ENCODE results near the gene ME2.
"Not testable (repeated sequence)": the region's sequence is repeated elsewhere in the genome, so short reads cannot be mapped to it uniquely, and the experiment has no call there.

ME2 gene

GRCh38 chr18:50878345-50879301 lies at the start of gene ME2:
ME2 (plus strand) TSS chr18:50879118; CDS start chr18:50895821, 16,703 bp downstream.
- DNase-seq (ENCODE audit: low read depth in 2 of 2) = peak; percentile 85 to 88

- no peak for DNase-seq (ENCODE audit: low read depth in 2 of 2)
Measured at GRCh38 chr18:50829644-50830043, 49.3 kb upstream of the ME2 start.

- DNase-seq (ENCODE audit: low read depth in 2 of 2) = no peak
Measured at GRCh38 chr18:50830544-50830943, 48.4 kb upstream of the ME2 start.

GRCh38 chr18:50832754-50833153 lies 46.2 kb upstream of the ME2 start:
- DNase-seq (ENCODE audit: low read depth in 2 of 2) = no peak

GRCh38 chr18:50833496-50833895 lies 45.4 kb upstream of the ME2 start:
- not testable (repeated sequence) for DNase-seq (ENCODE audit: low read depth in 2 of 2)

GRCh38 chr18:50836521-50836957 lies 42.4 kb upstream of the ME2 start:
- DNase-seq (ENCODE audit: low read depth in 2 of 2) = no peak

GRCh38 chr18:50839341-50839740 lies 39.6 kb upstream of the ME2 start:
- no peak for DNase-seq (ENCODE audit: low read depth in 2 of 2)

GRCh38 chr18:50839996-50840395 lies 38.9 kb upstream of the ME2 start:
- DNase-seq (ENCODE audit: low read depth in 2 of 2) = no peak

- DNase-seq (ENCODE audit: low read depth in 2 of 2) = no peak
Measured at GRCh38 chr18:50842846-50843245, 36.1 kb upstream of the ME2 start.

- DNase-seq (ENCODE audit: low read depth in 2 of 2) = no peak
Measured at GRCh38 chr18:50844554-50844953, 34.4 kb upstream of the ME2 start.

- no peak for DNase-seq (ENCODE audit: low read depth in 2 of 2)
Measured at GRCh38 chr18:50844960-50845359, 34.0 kb upstream of the ME2 start.

- DNase-seq (ENCODE audit: low read depth in 2 of 2) = no peak
Measured at GRCh38 chr18:50847192-50847591, 31.7 kb upstream of the ME2 start.

- no peak for DNase-seq (ENCODE audit: low read depth in 2 of 2)
Measured at GRCh38 chr18:50848061-50848551, 30.8 kb upstream of the ME2 start.

- DNase-seq (ENCODE audit: low read depth in 2 of 2) = no peak
Measured at GRCh38 chr18:50848991-50849390, 29.9 kb upstream of the ME2 start.

- DNase-seq (ENCODE audit: low read depth in 2 of 2) = no peak
Measured at GRCh38 chr18:50849419-50849821, 29.5 kb upstream of the ME2 start.

- DNase-seq (ENCODE audit: low read depth in 2 of 2) = no peak
Measured at GRCh38 chr18:50850307-50851065, 28.4 kb upstream of the ME2 start.

- DNase-seq (ENCODE audit: low read depth in 2 of 2) = no peak
Measured at GRCh38 chr18:50853863-50854271, 25.1 kb upstream of the ME2 start.

- DNase-seq (ENCODE audit: low read depth in 2 of 2) = no peak
Measured at GRCh38 chr18:50855976-50856757, 22.8 kb upstream of the ME2 start.

GRCh38 chr18:50857166-50857565 lies 21.8 kb upstream of the ME2 start:
- DNase-seq (ENCODE audit: low read depth in 2 of 2) = not testable (repeated sequence)

- DNase-seq (ENCODE audit: low read depth in 2 of 2) = no peak
Measured at GRCh38 chr18:50857694-50858093, 21.2 kb upstream of the ME2 start.

- DNase-seq (ENCODE audit: low read depth in 2 of 2) = no peak
Measured at GRCh38 chr18:50859793-50860555, 18.9 kb upstream of the ME2 start.

All from activated CD4-positive, alpha-beta T cell treated with anti-CD3 and anti-CD28 coated beads for 24 hours (primary cell).